Suprapubic skin (tissue), 3 donors: ENCODE measurements around the gene SFI1.

ENCODE experiments used
- EP300 ChIP-seq: sonication (generic); formaldehyde crosslinking; IDR thresholded peaks from one replicate; pipeline ENCODE4 v1.6.1; 2017; ENCODE audit warnings: antibody characterized with exemption
- POLR2A ChIP-seq, 2 donors: fragments of 450-650 bp; IDR thresholded peaks; one replicate each; pipeline ENCODE4 v1.6.1; 2017; ENCODE audit warnings: antibody characterized with exemption in 2 of 2, mild to moderate bottlenecking in 2 of 2, moderate library complexity in 2 of 2
- TF ChIP-seq, protein P1 (sequence below), 2 donors: fragments of 200-600 bp in 1 of 2; fragments of 450-650 bp in 1 of 2; sonication (generic) in 1 of 2; IDR thresholded peaks; one replicate each; pipeline ENCODE4 v1.5.1; 2016 to 2019; ENCODE audit warnings: antibody characterized with exemption in 2 of 2, mild to moderate bottlenecking in 1 of 2, moderate library complexity in 1 of 2

DNA sequence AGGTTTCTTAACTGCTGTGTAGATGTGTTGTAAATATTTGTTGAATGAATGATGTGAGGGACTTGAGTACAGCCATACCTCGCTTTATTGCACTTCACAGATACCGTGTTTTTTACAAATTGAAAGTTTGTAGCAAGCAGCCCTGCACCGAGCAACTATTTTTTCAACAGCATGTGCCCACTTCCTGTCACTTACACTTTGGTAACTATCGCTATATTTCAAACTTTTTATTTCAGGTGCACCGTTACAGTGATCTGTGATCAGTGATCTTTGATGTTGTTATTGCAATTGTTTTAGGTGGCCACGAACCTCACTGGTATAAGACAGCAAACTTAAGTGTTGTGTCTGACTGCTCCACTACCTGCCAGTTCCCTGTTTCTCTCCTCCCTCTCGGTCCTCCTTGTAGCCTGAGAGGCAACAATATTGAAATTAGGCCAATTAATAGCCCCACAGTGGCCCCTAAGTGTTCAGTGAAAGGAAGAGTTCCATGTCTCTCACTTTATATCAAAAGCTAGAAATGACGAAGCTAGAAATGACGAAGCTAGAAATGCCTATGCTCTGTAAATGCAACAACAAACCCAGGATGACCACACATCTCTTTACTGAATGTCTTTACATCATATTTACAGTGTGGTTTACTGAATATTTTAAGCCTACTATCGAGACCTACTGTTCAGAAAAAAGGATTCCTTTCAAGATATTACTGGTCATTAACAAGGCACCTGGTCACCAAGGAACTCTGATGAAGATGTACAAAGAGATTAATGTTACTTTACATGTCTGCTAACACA lies 1.0 kb downstream of the SFI1 start:
- TF ChIP-seq, protein P1, sequence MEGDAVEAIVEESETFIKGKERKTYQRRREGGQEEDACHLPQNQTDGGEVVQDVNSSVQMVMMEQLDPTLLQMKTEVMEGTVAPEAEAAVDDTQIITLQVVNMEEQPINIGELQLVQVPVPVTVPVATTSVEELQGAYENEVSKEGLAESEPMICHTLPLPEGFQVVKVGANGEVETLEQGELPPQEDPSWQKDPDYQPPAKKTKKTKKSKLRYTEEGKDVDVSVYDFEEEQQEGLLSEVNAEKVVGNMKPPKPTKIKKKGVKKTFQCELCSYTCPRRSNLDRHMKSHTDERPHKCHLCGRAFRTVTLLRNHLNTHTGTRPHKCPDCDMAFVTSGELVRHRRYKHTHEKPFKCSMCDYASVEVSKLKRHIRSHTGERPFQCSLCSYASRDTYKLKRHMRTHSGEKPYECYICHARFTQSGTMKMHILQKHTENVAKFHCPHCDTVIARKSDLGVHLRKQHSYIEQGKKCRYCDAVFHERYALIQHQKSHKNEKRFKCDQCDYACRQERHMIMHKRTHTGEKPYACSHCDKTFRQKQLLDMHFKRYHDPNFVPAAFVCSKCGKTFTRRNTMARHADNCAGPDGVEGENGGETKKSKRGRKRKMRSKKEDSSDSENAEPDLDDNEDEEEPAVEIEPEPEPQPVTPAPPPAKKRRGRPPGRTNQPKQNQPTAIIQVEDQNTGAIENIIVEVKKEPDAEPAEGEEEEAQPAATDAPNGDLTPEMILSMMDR (IDR thresholded peaks at IDR 0.05) = no peak
- TF ChIP-seq EP300 = no peak
- no peak for TF ChIP-seq POLR2A (IDR thresholded peaks at IDR 0.05)
